ENCODE data around the gene NOL8.

NOL8 gene

GRCh38 chr9:92310562-92310961, 14.6 kb downstream of the NOL8 start:
- no peak for DNase-seq

GRCh38 chr9:92308893-92309292, 16.3 kb downstream of the NOL8 start:
- no peak for DNase-seq

DNA sequence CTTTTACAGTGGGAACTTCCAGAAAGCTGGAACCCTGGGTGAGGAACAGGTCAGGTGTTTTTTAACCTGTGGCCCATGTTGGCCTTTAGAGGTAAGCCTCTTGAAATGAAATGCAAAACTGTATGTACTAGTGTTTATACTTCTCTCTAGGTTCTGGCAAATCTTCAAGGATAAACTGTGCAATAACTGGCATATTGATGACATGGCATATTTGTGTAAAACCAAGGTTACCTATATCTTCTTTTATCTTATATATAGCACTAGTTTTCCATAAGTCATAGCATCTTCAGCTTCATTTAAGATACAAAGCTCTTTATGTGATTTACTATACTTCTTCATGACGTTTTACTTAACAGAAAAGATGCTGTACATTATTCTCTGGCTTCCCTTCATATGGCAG, 24.2 kb downstream of the NOL8 start:
- DNase-seq = no peak

DNA sequence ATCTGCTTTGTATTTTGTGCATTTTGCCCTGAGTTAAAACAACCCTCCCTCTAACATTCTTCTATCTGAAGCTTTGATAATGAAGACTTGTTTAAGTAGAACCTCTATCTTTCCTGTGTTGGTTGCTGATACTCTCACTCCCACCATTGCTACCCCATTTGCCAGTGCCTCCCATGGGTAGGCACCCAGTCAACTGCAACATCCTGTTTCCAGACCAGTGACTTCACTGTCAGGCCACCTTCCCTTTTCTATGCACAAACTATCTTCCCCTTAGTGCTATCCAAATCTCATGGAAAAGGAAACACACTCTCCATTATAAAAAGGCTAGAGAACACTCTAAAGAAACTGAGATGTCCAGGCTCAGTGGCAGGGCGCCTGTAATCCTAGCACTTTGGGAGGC, 26.0 kb downstream of the NOL8 start:
- DNase-seq = no peak

GRCh38 chr9:92298036-92298435, 27.1 kb downstream of the NOL8 start:
- DNase-seq = no peak

DNA sequence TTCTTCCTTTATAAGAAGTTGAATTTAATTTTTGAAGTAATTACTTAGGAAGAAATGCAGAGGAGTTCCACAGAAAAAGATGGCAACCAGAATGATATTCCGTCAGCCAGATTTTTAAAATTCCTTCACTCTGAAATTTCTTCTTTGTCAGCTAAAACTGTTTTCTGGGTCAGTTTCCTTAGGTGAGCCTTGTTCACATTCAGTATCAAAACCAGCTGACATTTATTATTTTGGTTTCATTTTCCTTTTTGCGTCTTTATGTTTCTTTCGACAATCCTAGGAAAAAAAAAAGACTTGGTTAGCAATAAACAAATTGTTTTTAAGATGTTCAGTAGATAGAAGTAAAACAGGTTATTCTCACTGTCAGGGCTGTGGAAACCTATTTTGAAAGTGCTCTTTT, 27.5 kb downstream of the NOL8 start:
- no peak for DNase-seq

DNA sequence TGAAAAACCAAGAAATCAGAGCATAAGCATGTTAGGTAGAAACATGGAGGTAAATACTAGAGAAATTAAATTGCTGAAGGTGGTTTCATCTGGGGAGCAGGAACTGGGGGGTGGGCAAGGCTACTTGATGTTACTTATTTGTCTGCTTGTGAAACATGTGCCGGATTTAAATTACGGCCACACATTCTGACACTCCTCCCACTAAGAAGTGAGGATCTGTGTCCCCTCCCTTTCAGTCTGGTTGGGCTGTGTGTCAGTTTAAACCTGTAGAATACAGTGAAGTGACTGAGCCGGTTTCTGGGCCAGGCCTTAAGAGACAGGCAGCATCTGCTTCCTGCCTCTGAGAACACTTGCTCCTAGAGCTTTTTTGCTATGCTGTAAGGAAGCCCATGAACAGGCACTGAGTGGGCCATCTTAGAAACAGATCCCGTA, 29.3 kb downstream of the NOL8 start:
- DNase-seq = no peak

DNA sequence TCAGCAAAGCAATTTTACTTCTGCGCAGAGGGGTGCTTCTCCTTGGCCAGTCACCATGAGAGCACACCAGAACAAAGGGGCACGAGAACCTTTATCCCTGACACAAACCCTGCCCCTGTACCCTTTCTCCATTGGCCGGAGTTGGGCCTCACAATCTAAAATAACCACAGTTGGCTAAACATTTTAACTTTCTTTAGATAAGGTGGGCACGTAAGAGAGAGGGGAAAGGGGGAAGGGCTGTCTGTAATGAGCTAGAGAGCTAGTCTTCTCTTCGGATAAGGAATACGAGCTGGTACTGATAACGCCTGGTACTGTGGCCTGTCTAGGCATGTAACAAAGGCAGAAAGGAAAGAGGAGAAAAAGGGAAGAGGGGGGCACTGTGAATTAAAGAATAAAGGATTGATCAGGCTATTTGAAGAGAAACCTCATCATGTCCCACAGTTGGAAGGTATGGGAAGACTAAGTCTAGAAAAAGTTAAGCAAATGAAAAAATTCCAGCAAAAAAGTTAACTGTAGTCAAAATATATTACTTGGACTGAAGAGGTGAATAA, 29.8 kb downstream of the NOL8 start:
- no peak for DNase-seq

DNA sequence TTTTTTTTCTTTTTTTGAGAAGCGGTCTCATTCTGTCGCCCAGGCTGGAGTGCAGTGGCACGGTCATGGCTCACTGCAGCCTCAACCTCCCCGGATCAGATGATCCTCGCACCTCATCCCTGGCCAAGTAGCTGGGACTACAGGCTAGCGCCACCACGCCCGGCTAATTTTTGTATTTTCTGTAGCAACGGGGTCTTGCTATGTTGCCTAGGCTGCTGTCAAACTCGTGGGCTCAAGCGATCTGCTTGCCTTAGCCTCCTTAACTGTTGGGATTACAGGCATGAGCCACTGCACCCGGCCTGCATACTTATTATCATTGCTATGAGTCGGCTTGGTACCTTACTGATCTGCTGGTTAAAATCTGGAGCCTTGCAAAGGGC, 30.9 kb downstream of the NOL8 start:
- DNase-seq = no peak

DNA sequence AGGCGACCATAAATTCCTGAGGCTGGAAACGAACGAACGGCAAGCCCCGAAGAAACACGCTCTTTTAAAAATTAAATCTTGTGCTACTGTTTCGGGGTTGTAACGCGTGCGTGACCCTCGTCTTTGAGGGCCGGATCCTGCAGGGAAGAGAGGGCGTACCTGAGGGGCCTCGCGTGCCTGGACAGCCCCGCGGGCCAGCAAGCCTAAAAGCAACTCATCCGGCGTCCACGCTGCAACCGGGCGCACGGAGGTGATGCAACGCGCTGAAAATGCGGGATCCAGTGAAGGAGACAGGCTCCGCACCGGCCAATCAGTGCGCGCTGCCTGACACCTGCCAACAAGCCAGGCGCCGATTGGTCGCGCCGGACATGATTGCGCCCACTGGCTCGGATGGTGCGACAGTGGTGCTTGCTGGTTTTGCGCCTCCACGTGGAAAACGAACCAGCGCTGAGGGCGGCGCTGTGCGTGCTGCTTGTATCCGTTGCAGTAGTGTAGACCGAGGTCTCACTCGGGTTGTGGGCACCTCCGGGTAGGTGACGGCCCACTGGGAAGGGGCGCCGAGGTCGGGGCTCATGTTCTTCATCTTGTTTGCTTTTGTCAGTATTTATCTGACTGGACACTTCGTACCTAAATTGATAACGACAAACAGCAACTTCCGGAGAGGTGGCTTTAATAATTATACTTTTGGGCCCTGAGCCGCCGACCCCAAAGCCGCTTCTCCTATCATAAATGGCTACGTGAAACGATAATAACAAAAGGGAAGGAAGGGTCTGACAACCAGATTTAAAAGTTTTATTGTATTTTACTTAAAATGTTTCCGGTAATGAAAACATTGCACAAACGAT, 31.5 kb downstream of the NOL8 start, which contains the start of gene IARS1:
IARS1 (minus strand) TSS at position 246 of the 845 bp plus-strand sequence. CDS start 4,278 bp downstream, outside the sequence.
- peak; percentile 81 for DNase-seq

GRCh38 chr9:92293075-92293354, 32.1 kb downstream of the NOL8 start:
- no peak for DNase-seq

DNA sequence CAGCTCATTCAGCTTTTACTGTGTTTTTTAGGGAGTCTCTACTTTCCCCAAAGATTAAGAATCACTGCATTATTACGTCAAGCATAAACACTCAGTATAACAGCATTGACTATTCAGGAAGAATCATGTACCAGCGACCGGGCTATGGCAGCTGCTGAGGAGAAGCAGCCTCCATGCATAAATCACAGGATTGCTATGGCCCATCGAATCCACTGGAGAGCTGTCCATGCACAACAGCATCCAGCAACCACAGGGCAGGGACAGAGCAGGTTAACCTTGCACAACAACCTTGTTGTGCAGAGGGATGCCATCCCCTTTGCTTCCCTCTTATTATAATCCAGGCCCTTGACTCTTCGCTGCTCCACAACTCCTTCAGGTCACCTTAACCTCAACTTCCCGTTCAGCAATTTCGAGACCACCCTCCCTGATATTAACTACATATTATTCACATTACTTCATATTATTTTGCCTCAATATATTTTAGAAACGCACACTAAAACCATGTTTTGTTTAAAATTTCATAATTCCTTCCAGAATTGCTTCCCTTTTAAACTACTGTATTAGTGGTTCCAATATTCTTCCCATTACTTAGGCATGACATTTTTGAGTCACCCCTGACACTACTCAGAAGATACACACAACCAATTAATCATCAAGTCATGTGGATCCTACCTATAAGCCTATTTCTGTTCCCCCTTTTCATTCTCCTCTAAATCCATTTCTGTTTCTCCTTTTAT, 32.6 kb downstream of the NOL8 start:
- DNase-seq = no peak

GRCh38 chr9:92291577-92291976, 33.6 kb downstream of the NOL8 start:
- no peak for DNase-seq

DNA sequence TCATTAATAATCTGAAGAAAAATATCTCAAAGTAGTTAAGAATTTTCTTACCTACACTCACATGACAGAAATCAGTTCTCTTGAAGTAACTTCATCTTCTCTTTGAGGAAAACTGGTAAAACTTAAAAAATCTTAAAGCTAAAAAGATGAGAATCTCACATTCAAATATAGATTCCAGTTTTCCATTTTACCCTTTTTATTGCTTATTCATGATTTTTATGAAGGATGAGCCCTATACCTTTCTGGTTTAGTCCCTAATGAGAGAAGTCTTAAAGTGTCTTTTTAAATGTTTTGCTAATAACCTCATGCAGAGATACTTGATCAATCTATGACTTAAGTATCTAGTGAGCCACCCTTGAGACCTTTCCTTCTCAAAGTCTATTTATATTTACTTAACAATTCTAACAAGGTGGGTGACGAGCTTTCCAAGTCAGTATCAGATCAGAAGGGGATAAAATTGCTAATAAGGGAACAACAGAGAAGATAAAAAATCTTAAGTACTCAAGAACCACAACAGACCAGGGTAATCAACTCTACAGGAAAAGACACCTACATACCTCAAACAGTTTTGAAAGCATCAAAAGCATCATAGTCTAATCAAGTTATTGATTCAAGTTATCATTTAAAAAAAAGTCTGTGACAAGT, 34.2 kb downstream of the NOL8 start:
- no peak for DNase-seq

DNA sequence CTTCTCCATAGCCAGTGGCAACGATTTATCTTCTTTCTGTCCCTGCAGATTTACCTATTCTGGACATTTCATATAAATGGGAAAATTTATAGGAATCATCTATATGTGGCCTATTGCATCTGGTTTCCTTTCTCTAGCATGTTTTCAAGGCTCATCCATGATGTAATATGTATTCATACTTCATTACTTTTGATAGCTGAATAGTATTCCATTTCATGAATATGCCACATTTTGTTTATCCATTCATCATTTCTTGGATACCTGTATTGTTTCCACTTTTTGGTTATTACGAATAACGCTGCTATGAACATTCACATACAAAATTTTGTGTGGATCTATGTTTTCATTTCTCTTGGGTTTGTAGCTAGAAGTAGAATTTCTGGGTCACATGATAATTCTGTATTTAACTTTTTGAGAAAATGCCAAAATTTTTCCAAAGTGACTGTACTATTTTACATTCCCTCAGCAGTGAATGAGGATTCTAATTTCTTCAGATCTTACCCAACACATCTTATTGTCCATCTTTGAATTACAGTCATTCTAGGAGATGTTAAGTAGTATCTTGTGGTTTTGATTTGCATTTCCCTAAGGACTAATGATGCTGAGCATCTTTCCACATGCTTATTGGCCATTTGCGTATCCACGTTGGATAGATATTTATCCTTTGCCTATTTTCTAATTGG, 35.3 kb downstream of the NOL8 start:
- no peak for DNase-seq

DNA sequence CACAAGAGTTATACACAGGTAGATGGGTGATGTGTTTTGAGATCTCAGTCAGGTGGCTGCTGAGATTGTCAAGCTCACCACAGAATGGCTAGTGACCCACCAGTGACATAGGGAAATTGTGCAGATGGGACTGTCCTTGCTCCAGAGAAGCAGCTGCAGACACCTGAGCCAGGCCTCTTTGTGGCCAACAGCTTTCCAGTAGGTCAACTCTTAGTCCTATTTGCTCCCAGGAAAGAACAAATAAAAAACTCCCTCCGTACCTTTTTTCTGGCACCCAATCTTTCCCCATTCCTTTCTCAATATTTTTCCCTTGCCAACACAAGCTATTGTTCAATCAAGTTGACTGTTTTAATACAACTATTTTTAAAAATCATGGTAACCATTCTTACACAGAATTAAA, 45.8 kb downstream of the NOL8 start:
- no peak for DNase-seq

DNA sequence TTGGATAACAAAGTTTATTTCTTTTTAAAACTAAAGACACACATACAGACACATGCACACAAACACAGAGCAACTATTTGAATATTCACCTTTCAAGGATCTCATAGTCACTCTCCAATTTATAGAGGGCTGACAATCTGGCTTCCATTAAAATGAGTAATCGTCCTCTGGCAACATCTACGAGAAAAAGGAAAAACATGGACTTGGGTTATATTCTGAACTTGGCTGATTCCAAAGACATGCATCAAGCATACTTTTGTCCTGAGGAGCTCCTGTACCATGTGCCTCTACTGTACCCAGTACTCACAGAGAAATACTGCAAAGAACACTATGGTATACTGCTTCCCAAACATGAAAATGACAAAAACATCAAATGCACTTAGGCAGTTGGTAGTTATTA, 47.0 kb downstream of the NOL8 start:
- no peak for DNase-seq

DNA sequence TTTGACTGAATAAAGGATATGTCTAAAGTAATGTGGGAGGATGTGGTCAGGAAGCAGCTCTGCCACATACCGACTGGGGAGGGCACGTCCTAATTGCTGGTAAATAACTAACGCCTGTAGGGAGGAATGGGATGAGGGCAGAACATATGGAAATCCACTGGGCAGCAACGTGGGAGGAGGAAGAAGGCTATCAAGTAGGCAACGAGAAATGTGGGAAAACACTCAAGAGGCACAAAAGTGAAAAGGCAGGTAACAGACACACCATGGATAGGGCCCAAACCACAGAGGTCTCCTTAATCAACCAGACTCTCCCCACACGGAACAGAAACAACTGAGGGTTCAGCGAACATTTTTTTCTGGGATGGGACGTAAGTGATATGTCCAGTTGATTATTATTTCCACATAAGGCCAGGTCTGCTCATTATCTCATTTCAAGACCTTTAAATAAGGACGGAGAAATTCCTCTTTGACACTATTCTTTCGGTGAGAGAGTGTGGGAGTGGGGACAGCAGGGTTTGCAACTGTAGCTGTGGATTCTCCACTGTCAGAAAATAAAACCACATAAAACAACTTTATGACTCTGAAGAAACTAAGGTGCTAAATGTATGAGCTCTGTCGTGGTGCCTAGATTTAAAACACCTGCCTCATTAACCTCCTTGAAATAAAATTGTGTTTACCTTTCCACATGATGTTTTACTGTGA, 48.7 kb downstream of the NOL8 start:
- DNase-seq = no peak

- no peak for DNase-seq
These were observed 49.6 kb downstream of the NOL8 start for GRCh38 chr9:92275541-92275940.

GRCh38 chr9:92270511-92270910, 54.6 kb downstream of the NOL8 start:
- no peak for DNase-seq

DNA sequence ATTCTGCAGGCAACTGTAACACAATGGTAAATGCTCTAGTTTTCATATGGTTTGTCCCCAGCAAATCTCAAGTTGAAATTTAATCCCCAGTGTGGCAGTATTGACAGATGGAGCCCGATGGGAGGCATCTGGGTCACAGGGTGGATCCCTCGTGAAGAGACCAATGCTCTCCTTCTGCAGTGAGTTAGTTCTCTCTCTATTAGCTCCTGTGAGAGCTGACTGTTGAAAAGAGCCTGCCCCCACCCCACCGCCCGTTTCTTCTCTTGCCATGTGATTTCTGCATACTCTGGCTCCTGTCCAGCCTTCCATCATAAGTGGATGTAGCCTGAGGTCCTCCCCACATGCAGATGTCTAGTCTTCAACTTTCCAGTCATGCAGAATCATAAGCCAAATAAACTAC, 58.7 kb downstream of the NOL8 start:
- no peak for DNase-seq

- no peak for DNase-seq
These were observed 60.0 kb downstream of the NOL8 start for GRCh38 chr9:92265154-92265553.

GRCh38 chr9:92263131-92263530, 62.0 kb downstream of the NOL8 start:
- no peak for DNase-seq
